RPMI8226 (cell line): ENCODE results near the gene SEMA3D.

Experiments used
- DNase-seq: peaks from one replicate; pipeline ENCODE4 v3.0.0-alpha.2; 2015

Gene SEMA3D

DNA sequence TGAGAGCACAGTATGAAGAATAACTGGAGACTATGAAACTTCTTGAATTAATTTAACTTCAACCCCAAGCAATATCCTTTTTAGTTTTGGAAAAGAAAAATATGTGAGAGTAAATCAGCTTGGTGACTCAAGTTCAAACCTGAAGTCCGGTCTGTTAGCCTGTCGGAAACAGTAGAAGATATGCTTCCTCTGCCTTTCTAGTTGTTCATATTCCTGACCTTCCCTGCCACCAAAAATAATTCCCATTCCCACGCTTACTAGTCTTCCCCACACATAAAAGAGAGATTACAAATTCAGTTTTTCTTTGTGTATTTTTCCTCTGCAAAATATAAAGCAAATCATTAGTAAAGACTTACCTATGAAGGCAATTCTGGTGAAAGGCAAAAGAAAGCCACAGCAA, 3.6 kb downstream of the SEMA3D start:
- DNase-seq, result no peak

- no peak for DNase-seq
Measured at GRCh38 chr7:85178531-85179298, 8.1 kb downstream of the SEMA3D start.

DNA sequence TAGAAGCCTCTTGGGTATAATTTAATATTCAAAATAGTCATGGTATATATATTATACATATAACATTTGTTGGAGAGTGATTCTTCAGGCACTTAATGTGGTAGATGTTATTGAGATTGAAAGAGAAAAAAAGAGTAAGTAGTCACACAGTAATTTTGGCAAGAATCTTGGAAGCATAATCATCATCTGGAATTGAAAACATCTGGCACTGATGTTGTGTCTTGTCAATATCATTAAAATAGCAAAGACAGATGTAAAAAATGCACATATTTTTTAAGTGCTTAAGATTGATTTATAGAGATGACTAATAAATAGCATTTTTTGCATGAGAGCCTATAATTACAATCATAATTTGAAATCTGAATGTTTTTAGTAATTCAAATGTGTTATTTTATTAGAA, 9.5 kb downstream of the SEMA3D start:
- no peak for DNase-seq

DNA sequence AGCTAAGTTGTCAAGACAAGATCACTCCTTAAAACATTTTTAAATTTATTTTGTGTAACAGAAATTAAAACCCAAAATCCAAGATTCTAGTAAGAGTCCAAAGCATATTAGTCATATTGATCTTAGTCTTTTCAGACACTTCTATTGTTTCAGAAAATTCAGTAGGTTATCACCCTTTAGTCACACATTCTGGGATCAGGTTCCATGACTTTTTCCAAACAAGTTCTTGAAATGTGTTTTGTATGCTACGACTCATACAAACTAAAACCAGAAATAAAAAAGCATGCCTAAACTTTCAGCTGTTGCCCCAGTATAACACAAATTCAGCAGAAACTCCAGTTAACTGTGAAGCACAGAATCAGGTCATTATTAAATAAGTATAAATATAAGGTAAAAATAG, 10.7 kb downstream of the SEMA3D start:
- no peak for DNase-seq

DNA sequence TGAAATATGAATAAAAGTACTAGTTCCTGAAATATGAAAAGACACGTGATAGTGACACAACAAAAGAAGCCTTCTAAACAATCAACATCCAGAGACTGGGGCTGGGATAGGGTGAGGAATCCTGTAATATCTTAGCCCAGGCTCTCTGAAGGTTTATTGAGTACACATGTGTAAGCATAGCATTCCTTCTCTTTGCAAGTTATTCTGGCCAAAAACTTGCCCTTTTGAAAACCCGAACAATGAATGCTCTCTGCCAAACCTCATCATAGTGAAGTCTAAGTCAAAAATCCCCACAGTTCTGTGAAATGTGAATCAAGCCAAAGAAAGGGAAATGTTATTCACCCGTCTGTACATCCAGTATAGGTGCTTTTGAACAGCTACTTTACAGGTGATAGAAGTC, 11.6 kb downstream of the SEMA3D start:
- no peak for DNase-seq

- peak; percentile 21 for DNase-seq
Measured at GRCh38 chr7:85172530-85172941, 14.3 kb downstream of the SEMA3D start.

DNA sequence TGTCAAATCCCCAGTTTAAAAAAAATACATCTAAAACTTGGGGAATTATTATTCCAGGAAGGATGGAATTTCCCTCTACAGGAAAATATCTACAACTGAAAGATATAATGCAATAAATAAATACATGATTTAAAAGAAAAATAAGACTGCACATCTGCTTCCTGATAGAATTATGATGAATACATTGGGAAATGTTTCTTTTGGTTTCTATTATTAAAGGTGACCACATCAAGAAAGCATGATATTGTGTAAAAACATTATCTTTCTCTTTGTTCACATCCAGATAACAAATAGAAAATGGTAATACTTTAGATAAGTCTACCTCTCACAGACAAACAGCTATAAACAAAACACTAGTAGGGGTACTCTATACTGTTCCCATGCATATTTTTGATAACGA, 19.2 kb downstream of the SEMA3D start:
- no peak for DNase-seq

GRCh38 chr7:85165263-85165662, 21.6 kb downstream of the SEMA3D start:
- DNase-seq, result no peak

- no peak for DNase-seq
Measured at GRCh38 chr7:85164376-85164775, 22.5 kb downstream of the SEMA3D start.

DNA sequence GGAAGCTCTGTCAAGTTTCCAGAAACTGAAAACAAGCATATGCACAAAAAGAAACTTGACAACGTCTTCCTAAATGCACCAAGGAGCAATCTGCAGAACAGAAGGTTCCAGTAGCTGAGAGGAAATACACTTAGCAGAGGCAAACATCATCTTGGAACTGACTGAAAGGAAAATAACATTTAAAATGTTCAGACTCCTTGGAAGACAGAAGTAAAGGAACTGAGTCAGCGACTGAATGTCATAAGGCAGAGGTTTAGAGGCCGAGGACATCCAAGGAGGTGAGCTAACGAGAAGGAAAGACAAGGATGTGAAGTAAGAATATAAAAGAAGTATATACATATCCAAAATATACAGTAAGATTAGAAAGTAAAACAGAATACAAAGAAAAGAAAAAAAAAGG, 24.1 kb downstream of the SEMA3D start:
- DNase-seq, result no peak

DNA sequence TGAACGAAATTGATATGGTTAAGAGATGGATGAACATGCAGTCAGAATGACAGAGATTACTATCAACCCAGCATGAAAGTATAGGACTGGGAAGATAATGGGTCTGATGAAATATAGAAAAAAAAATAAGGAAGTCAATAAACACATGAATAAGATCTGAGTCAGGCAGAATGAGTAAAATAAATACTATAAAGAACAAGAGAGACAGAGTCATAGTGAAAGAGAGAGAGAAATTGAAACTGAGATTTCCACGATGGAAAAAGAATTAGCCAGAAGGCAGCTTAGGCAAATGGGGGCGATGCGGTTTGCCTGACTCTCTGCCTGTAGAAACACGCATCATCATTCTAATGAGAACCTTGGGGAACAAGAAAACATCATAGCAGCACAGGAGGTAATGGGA, 26.6 kb downstream of the SEMA3D start:
- no peak for DNase-seq

DNA sequence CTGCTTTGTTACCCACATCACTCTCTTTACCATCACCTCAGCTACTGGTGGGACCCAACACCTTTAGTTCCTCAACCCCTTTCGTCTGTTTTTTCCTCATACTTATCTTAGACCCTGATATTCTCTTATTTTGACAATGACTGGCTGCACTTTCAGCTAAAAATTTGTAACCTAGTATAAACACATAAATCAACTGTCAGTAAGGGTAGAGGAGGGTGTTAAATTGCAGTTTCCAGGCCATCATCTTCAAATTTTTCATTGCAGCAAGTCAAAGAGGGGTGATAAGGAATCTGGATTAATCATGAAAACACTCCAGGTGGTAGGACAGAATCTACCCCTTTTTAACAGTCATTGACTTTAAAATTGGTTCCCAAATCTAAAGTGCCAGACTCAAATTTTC, 27.9 kb downstream of the SEMA3D start:
- DNase-seq, result no peak

- DNase-seq, result no peak
Measured at GRCh38 chr7:85156661-85157208, 30.1 kb downstream of the SEMA3D start.

DNA sequence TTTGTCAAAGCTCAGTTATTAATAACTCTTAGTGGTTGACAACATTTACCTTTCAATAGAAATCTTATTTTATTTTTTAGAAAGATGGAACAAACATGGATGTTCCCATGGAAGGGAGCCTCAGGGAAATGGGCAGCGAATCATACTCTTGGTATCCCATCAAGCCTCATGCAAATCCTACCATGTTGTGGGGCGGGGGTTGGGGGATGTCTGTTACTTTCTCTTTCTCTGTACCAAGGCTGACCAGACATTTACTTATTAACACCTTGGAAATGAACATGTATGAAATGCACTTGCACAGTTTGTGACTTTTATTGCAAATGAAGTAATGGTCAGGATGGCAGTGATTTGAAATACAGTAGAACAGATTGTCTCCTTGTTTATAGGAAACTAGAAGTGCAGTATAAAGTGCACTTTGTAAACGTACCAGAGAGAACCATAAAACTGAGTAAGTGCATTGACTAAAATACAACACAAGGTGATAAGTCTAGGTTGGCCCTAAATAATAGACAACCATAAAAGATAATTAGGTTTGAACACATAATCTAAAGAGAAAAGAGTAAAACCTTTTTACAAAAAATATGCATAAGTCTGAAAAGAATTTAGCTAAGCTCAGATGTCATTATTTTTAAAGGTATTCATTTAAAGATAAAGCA, 32.4 kb downstream of the SEMA3D start:
- DNase-seq, result no peak

DNA sequence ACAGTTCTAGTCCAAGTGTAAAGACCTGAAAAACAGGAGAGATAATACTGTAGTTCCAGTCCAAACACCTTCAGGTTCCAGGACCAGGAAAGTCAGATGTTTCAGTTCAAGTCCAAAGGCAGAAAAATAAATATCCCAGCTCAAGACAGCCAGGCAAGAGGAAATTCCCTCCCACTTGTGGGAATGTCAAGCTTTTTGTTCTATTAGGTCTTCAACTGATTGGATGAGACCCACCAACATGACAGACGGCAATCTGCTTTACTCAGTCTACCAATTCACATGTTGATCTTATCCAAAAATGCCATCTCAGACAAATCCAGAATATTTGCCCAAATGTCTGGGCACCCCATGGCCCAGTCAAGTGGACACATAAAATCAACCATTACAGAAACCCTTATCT, 33.1 kb downstream of the SEMA3D start:
- no peak for DNase-seq

DNA sequence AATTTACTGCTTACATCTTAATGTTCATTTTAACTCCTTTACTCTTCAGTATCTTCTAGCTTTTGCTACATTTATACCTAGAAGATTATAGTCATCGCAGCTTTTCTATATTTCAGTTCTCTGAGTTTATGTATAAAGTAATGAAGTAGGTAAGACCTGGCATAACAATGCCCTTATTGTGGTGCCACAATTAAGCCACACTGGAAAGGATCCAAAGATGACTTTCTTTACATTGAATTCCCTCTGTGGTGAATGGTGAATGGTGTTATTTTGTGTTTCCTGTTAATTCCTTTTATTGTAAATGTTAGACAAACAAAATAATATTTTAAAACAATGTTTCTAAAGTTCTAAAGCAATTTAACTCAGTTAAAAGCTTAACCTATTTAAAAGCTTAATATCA, 36.2 kb downstream of the SEMA3D start:
- DNase-seq, result no peak

DNA sequence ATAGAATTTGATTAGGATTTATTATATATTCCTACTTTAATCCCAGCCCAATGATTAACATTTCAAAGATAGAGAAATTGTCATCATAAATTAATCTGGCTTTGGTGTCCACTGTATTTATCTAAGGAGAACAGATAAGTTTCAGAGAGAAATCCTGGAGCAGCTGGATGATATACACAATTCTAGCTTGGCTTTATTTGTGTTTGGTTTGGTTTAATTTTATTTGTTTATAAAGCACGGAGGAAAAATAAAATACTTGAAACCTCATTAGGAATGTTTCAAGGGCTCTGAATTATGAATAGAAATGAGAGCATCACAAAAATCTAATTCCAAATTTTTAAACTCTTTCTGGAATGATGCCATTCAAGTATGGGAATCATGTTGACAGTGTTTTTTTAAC, 42.1 kb downstream of the SEMA3D start:
- no peak for DNase-seq

DNA sequence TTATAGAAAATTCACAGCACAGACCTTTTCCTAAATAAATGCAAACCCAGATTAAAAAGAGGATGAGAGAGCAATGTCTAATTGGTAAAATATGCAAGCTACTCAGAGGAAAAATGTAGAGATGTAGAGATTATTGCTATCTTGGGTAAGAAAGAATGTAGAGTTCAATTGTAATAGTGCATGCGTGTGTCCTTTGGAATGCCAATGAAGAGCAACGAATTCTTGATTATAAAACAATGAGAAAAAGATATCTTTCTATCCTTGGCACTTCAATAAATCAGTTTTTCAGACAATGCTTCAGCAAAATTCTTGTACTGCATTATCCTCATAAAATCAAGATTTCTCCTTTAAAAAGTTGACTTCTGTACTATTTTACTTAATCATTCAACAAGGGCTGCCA, 50.9 kb downstream of the SEMA3D start:
- no peak for DNase-seq

GRCh38 chr7:85133560-85133959, 53.3 kb downstream of the SEMA3D start:
- DNase-seq, result no peak

- no peak for DNase-seq
Measured at GRCh38 chr7:85133006-85133405, 53.9 kb downstream of the SEMA3D start.

- DNase-seq, result no peak
Measured at GRCh38 chr7:85130702-85131101, 56.2 kb downstream of the SEMA3D start.

GRCh38 chr7:85126383-85126782, 60.5 kb downstream of the SEMA3D start:
- no peak for DNase-seq

DNA sequence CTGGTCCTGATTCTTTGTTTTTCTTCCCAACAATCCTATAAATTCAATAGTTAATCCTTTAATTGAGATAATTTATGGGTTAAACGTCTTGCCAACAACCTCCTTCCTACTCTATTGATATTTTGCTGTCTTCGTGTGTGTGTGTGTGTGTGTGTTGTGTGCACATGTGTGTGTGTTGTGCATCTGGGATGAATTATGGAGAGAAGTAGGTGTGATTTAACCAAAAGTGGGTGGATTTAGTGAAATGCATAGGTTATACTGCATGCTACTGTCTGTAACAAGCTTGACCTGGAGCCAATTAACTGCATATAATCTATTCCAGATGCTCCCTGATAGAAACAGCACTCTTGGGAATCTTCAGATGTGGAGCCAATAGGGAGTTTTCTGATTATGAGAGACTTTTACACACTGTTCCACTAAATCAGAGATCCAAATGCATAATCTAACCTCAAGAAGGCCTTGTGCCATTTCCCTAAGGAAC, 61.2 kb downstream of the SEMA3D start:
- DNase-seq, result no peak

DNA sequence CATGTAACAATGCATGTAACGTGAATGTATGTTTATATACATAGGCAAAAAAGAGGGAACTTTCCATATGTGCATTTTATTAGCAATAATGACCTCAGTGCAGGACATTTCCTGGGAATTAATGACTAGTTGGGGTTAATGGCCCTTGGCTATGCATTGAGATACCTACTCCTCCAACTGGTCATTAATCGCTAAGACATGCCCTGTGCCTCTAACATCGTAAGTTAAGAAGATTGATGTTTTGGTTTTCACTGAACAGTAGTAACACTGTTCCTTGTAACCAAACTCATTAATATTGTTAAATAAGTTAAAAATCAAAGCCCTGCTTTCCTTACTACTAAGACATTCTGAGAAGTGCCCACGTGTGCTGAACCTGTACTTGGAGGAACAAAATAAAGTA, 61.7 kb downstream of the SEMA3D start:
- DNase-seq, result no peak
